ENCODE data around the gene PMEPA1. TPM values are rescaled to one million over a fixed set of nuclear protein-coding genes. Genes with fewer than 3 reads are reported as not detected.

PMEPA1 gene
- total and polyA plus RNA-seq, 2 experiments from 2014 or later, result 8.8 to 10.9 TPM

DNA sequence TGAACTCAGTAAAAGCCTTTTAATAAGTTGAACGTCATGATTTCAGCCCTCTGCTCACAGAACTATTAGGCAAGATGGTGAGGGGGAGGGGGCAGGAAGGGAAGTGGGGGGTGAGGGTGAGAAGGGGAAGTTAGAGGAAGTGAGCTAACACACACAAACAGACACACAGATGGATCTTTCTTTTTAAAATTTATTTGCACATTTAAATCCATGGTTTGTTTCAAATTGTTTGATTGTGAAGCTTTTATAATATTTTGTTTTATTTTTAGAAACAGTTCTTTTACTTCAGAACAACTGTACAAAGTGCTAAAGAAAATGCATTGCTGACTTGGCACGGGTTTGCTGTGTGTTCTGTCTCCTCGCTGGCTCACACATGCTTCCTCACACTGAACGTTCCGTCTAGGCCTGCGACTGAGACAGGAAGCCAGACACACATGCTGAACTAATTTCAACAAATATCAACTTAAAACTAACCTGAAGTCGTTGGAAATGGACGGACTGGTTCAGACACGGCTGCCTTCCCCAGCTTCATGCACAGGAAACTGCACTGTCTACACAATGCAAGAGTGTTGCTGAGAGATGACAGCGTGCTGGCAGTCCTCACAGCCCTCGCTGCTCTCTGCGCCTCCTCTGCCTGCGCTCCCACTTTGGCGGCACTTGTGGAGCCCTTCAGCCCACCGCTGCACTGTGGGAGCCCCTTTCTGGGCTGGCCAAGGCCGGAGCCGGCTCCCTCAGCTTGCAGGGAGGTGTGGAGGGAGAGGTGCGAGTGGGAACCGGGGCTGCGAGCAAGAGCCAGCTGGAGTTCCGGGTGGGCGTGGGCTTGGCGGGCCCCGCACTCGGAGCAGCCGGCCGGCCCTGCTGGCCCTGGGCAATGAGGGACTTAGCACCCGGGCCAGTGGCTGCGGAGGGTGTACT, 81.5 kb downstream of the PMEPA1 start:
- H3K27ac ChIP-seq, result no peak overlapping the region
- H3K4me3 ChIP-seq, result no peak overlapping the region
- no peaks in the 10 kb centered on the region for H3K36me3 ChIP-seq
- TF ChIP-seq, protein P1, sequence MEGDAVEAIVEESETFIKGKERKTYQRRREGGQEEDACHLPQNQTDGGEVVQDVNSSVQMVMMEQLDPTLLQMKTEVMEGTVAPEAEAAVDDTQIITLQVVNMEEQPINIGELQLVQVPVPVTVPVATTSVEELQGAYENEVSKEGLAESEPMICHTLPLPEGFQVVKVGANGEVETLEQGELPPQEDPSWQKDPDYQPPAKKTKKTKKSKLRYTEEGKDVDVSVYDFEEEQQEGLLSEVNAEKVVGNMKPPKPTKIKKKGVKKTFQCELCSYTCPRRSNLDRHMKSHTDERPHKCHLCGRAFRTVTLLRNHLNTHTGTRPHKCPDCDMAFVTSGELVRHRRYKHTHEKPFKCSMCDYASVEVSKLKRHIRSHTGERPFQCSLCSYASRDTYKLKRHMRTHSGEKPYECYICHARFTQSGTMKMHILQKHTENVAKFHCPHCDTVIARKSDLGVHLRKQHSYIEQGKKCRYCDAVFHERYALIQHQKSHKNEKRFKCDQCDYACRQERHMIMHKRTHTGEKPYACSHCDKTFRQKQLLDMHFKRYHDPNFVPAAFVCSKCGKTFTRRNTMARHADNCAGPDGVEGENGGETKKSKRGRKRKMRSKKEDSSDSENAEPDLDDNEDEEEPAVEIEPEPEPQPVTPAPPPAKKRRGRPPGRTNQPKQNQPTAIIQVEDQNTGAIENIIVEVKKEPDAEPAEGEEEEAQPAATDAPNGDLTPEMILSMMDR (IDR thresholded peaks at IDR 0.05; ENCODE audit: low read depth, low read length), result no peak
- no peaks in the 10 kb centered on the region for H3K9me3 ChIP-seq (ENCODE audit: low read depth)
- H3K4me1 ChIP-seq (ENCODE audit: low read depth), result no peaks in the 10 kb centered on the region
- no peaks in the 10 kb centered on the region for H3K27me3 ChIP-seq
- DNase-seq (ENCODE audit: low read depth in 1 of 2, low spot score in 1 of 2), result peak in 1 of 2 donors; percentile 91

DNA sequence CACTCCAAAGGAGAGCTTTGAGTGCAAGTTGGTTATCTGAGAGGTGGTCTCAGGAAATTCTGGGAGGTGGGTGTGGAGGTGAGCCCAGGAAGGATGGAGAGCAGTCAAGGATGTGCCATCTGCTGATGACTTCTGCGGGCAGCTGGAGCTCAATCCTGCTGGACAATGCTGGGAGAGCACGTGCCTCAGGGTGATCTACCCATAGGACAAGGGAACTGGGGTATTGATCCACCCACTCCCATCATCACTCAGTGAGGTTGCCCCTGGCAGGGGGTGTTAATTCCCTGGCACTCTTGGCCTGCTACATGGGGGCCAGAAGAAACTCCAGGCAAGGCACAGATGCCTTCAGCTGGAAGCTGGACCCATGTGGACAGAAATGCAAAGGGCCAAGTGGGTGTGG, 82.5 kb downstream of the PMEPA1 start:
- H3K9me3 ChIP-seq (ENCODE audit: low read depth), result no peaks in the 10 kb centered on the region
- DNase-seq (ENCODE audit: low read depth in 1 of 2, low spot score in 1 of 2), result no peak
- TF ChIP-seq, protein P1 (IDR thresholded peaks at IDR 0.05; ENCODE audit: low read depth, low read length), result no peak
- H3K4me1 ChIP-seq (ENCODE audit: low read depth), result no peaks in the 10 kb centered on the region
- no peaks in the 10 kb centered on the region for H3K36me3 ChIP-seq
- H3K27me3 ChIP-seq, result no peaks in the 10 kb centered on the region
- no peak overlapping the region for H3K4me3 ChIP-seq
- H3K27ac ChIP-seq, result no peak overlapping the region

DNA sequence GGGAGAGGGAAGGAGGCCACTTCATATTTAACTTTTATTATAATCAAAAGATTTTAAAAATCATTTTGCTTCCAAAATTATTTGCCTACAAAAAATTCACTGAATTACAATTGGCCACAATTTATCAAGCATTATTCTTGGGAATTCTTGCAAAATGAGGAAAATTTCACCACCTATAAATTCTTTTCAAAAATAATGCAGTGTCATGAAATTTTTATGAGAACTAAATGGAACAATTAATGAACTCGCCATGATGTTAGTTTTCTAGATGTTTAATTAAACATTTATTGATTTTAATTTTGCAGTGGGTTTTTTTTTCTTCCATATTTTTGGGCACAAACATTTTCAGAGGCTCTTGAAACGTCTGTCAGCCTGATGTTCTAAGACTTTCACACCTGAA, 83.8 kb downstream of the PMEPA1 start:
- Histone ChIP-seq H3K27me3 (no peaks in the 10 kb centered on the region), H3K36me3 (no peaks in the 10 kb centered on the region), H3K4me3 (no peak overlapping the region), H3K27ac (no peak overlapping the region), H3K4me1 (ENCODE audit: low read depth) (no peaks in the 10 kb centered on the region), H3K9me3 (ENCODE audit: low read depth) (no peaks in the 10 kb centered on the region)
- TF ChIP-seq, protein P1 (IDR thresholded peaks at IDR 0.05; ENCODE audit: low read depth, low read length), result no peak
- DNase-seq (ENCODE audit: low read depth in 1 of 2, low spot score in 1 of 2), result no peak

DNA sequence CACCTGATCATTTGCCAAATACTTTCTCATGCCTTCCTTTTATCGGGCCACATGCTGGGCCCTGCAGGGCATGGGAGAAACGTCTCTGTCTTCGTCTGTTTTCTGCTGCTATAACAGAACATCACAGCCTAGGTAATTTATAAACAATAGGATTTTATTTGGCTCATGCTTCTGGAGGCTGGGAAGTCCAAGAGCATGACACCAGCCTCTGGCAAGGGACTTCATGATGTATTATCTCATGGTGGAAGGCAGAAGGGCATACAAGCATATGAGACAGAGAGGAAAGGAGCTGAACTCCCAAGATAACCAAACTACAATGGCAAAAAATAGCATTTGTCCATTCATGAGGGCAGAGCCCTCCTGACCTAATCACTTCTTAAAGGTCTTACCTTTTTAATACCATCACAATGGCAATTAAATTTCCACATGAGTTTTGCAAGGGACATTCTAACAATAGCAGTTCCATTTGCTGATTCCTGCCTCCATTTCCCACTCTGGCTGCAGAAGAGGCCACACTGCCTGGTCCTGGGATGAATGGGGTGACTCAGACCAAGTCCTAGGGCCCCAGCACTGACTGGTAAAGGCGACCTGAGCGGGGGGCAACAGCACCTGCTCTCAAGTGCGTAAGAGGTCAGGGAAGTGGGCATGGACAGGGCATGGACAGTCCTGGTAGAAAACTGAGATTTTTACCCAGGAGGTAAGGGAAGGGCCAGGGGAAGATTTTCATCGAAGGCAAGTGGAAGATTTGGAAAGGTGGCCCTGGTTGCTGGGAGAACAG, 84.4 kb downstream of the PMEPA1 start:
- DNase-seq (ENCODE audit: low read depth in 1 of 2, low spot score in 1 of 2), result no peak

DNA sequence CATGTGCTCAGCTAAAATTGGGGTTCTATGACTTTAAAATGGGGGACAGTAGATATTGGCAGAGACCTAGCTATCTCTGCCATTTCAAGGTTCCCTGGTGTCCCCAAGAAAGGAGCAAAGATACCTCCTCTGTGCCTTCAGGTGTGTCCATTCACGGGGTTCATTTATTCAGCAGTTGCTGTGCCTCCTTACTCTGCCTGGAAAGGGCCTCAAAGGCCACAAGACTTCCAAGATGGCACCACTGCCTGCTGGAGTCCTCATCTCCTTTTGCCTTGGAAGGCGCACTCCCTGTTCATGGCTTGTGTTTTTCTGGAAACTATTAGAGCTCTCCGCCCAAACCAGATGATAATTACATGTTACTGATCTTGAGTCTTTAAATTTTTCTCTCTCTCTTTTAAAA, 85.7 kb downstream of the PMEPA1 start:
- DNase-seq (ENCODE audit: low read depth in 1 of 2, low spot score in 1 of 2), result no peak
- Histone ChIP-seq H3K36me3 (no peaks in the 10 kb centered on the region), H3K4me1 (ENCODE audit: low read depth) (no peaks in the 10 kb centered on the region), H3K9me3 (ENCODE audit: low read depth) (no peaks in the 10 kb centered on the region), H3K27ac (no peak overlapping the region), H3K4me3 (no peak overlapping the region), H3K27me3 (peaks cover under 1% of the 10 kb centered on the region)
- TF ChIP-seq, protein P1 (IDR thresholded peaks at IDR 0.05; ENCODE audit: low read depth, low read length), result no peak

More for the DNA sequence above, 84.4 kb downstream of the PMEPA1 start:
- Histone ChIP-seq H3K36me3 (no peaks in the 10 kb centered on the region), H3K4me1 (ENCODE audit: low read depth) (no peaks in the 10 kb centered on the region), H3K27me3 (no peaks in the 10 kb centered on the region), H3K4me3 (no peak overlapping the region), H3K27ac (no peak overlapping the region), H3K9me3 (ENCODE audit: low read depth) (no peaks in the 10 kb centered on the region)
- TF ChIP-seq, protein P1 (IDR thresholded peaks at IDR 0.05; ENCODE audit: low read depth, low read length), result no peak
